Activated B cell treated with CpG ODN at 0.5 μM for 24 hours (primary cell): ENCODE measurements around the gene C2orf92. TPM values are rescaled to one million over a fixed set of nuclear protein-coding genes. Genes with fewer than 3 reads are reported as not detected.

ENCODE experiments used
- ATAC-seq: fragments of 200-7000 bp; cut with Tn5 transposase; one replicate; pipeline ENCODE4 v1.10.0; 2021; ENCODE audit warnings: low read depth, mild to moderate bottlenecking, moderate library complexity
- CTCF ChIA-PET: fragments of 350-600 bp; sonication (Branson Sonifier 250); formaldehyde crosslinking; loops from one replicate; lab custom pipeline; 2021; ENCODE audit warnings: antibody characterized with exemption; lab: Charles Lee
- POLR2A ChIA-PET: fragments of 350-600 bp; sonication (Branson Sonifier 250); formaldehyde crosslinking; loops from one replicate; lab custom pipeline; 2021; ENCODE audit warnings: antibody characterized with exemption; lab: Charles Lee
- DNase-seq: peaks from one replicate; pipeline ENCODE4 v3.0.0; 2022
- H3K27ac Mint-ChIP-seq: one replicate; pipeline ENCODE4 v1.8.0; 2020; ENCODE audit warnings: mixed read lengths
- H3K27me3 Mint-ChIP-seq: one replicate; pipeline ENCODE4 v1.8.0; 2021; ENCODE audit warnings: mixed read lengths
- H3K36me3 Mint-ChIP-seq: one replicate; pipeline ENCODE4 v1.8.0; 2021; ENCODE audit warnings: low read depth, mixed read lengths
- H3K4me1 Mint-ChIP-seq: one replicate; pipeline ENCODE4 v1.8.0; 2021; ENCODE audit warnings: mixed read lengths
- H3K4me3 Mint-ChIP-seq: one replicate; pipeline ENCODE4 v1.8.0; 2020; ENCODE audit warnings: mild to moderate bottlenecking, mixed read lengths
- H3K9me3 Mint-ChIP-seq: one replicate; pipeline ENCODE4 v1.8.0; 2020; ENCODE audit warnings: mixed read lengths
- intact Hi-C: fragments of 100-400 bp; cut with micrococcal nuclease; formaldehyde crosslinking; loops from one replicate; pipeline ENCODE4 v1.15.1; 2024
- total RNA-seq: library from RNA; stranded (reverse); gene quantifications from 2 replicates; pipeline ENCODE4 v1.2.3, GENCODE V29; 2022
- TF ChIP-seq, protein P1 (sequence below): fragments of 200-600 bp; IDR thresholded peaks from one replicate; pipeline ENCODE4 v1.8.0; 2022; ENCODE audit warnings: antibody characterized with exemption, mild to moderate bottlenecking

The C2orf92 gene
- total RNA-seq, 1 donor from 2014 or later, result 14.4 TPM

DNA sequence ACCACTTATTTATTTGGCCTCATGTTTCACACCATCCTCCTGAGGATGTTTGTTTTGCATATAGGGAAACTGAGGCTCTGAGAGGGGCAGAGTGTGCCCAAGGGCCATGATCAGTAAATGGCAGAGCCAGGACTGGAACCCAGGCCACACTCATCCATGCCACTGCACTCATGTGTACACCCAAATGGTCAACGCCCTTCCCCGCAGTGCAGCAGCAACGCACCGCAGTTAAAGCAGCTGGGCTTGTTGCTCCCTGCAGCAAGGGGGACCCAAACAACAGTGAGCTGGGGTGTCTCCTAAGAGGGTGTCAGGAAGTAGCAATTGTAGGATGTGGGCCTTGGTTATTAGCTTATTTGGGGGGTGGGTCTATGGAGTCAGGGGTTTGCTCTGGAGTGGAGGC, 80.5 kb downstream of the C2orf92 start:
- intact Hi-C loops, result no loop called here
- ChIA-PET CTCF (interaction anchor here (0.9 kb wide), 1 partner anchor 10 kb away, joined by 3 read pairs; no protein-coding TSS in a partner anchor), POLR2A (no interaction called here)
- Mint-ChIP-seq H3K27ac (no peak overlapping the region), H3K9me3 (no peaks in the 10 kb centered on the region), H3K4me1 (peaks cover 34% of the 10 kb centered on the region), H3K4me3 (no peak overlapping the region), H3K36me3 (peaks cover 50% of the 10 kb centered on the region), H3K27me3 (no peaks in the 10 kb centered on the region)
- ATAC-seq (no peak), DNase-seq (no peak)
- TF ChIP-seq, protein P1, sequence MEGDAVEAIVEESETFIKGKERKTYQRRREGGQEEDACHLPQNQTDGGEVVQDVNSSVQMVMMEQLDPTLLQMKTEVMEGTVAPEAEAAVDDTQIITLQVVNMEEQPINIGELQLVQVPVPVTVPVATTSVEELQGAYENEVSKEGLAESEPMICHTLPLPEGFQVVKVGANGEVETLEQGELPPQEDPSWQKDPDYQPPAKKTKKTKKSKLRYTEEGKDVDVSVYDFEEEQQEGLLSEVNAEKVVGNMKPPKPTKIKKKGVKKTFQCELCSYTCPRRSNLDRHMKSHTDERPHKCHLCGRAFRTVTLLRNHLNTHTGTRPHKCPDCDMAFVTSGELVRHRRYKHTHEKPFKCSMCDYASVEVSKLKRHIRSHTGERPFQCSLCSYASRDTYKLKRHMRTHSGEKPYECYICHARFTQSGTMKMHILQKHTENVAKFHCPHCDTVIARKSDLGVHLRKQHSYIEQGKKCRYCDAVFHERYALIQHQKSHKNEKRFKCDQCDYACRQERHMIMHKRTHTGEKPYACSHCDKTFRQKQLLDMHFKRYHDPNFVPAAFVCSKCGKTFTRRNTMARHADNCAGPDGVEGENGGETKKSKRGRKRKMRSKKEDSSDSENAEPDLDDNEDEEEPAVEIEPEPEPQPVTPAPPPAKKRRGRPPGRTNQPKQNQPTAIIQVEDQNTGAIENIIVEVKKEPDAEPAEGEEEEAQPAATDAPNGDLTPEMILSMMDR, result no peak

DNA sequence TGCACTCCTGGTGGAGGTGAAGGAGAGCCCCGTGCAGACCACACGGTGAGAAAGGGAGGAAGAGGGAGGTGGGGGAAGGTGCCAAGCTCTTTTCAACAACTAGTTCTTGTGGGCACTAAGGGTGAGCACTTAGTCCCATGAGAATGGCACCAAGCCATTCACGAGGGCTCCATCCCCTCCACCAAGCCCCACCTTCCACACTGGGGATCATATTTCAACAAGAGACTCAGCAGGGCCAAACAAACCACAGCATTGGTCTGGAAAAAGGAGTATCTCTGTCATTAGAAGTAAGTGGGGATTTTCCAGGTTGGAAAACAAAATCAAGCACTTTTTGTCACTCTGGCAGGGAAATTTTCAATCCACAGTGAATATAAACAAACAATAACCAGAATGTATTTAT, 82.2 kb downstream of the C2orf92 start:
- intact Hi-C loops, result no loop called here
- H3K4me1 Mint-ChIP-seq, result peaks cover 19% of the 10 kb centered on the region
- H3K27ac Mint-ChIP-seq, result no peak overlapping the region
- DNase-seq (no peak), ATAC-seq (no peak)
- no peaks in the 10 kb centered on the region for H3K27me3 Mint-ChIP-seq
- TF ChIP-seq, protein P1, result no peak
- no peaks in the 10 kb centered on the region for H3K9me3 Mint-ChIP-seq
- ChIA-PET POLR2A (no interaction called here), CTCF (interaction anchor here (1.1 to 1.2 kb wide), 2 partner anchors 11 kb away, joined by 3 to 4 read pairs; no protein-coding TSS in a partner anchor)
- H3K4me3 Mint-ChIP-seq, result no peak overlapping the region
- peaks cover 63% of the 10 kb centered on the region for H3K36me3 Mint-ChIP-seq

Other genes with a start within 250 kb of the C2orf92 start
- gene ANKRD36B, start 79.8 kb upstream of the C2orf92 start, total RNA-seq, result 25.5 and 29.8 TPM in 2 replicates
- gene COX5B, start 23.7 kb upstream of the C2orf92 start, total RNA-seq, result 156 and 183 TPM in 2 replicates
- gene ACTR1B, start 5.7 kb upstream of the C2orf92 start, total RNA-seq, result 55.0 and 55.9 TPM in 2 replicates
- 2.8 and 4.8 TPM in 2 replicates for gene ZAP70, start 43.9 kb downstream of the C2orf92 start, total RNA-seq